PC-9 (cell line): ENCODE data around the gene FBXW12. TPM values are rescaled to one million over a fixed set of nuclear protein-coding genes. Genes with fewer than 3 reads are reported as not detected.
A peak's percentile ranks its signal among the peaks of the same experiment; 100 is the strongest.

Experiments
- BruUV-seq: library from RNA; stranded (reverse); fragments of 400-500 nt; replicated peaks from 2 replicates; lab custom pipeline; 2021; lab: Mats Ljungman, UMichigan
- CTCF ChIA-PET: fragments of 300-600 bp; sonication (Branson Sonifier 250); formaldehyde crosslinking; loops from one replicate; lab custom pipeline; 2022; ENCODE audit warnings: antibody characterized with exemption; lab: Charles Lee
- POLR2A ChIA-PET: fragments of 300-600 bp; sonication (Branson Sonifier 250); formaldehyde crosslinking; loops from one replicate; lab custom pipeline; 2022; ENCODE audit warnings: antibody characterized with exemption; ENCODE audit not compliant: unreplicated experiment; lab: Charles Lee
- DNase-seq, 2 experiments: peaks; one replicate each; pipeline versions ENCODE4 v3.0.0 to v3.0.0-alpha.2; 2015 to 2022; ENCODE audit warnings: mixed read lengths in 1 of 2
- H2AFZ ChIP-seq: fragments of 200-600 bp; sonication (generic); 2 replicates; pipeline ENCODE4 v1.8.1; 2017; ENCODE audit warnings: antibody characterized with exemption
- H3F3A ChIP-seq: fragments of 200-600 bp; sonication (generic); 2 replicates; pipeline ENCODE4 v1.8.1; 2017; ENCODE audit warnings: antibody characterized with exemption, mild to moderate bottlenecking, low read depth; ENCODE audit not compliant: insufficient read depth
- H3K27ac ChIP-seq: fragments of 200-600 bp; sonication (generic); 2 replicates; pipeline ENCODE4 v1.6.1; 2016; ENCODE audit warnings: mixed run types
- H3K27me3 ChIP-seq: fragments of 200-600 bp; sonication (generic); 2 replicates; pipeline ENCODE4 v1.6.1; 2016; ENCODE audit warnings: low read depth, mixed run types; ENCODE audit not compliant: insufficient read depth
- H3K36me3 ChIP-seq: fragments of 200-600 bp; sonication (generic); 2 replicates; pipeline ENCODE4 v1.6.1; 2016; ENCODE audit warnings: low read depth, mixed run types
- H3K4me1 ChIP-seq: fragments of 200-600 bp; sonication (generic); replicated peaks from 2 replicates; pipeline ENCODE4 v1.6.1; 2016; ENCODE audit warnings: mixed run types; ENCODE audit not compliant: insufficient read depth
- H3K4me2 ChIP-seq: fragments of 200-600 bp; sonication (generic); 2 replicates; pipeline ENCODE4 v1.6.1; 2017; ENCODE audit warnings: mixed run types
- H3K4me3 ChIP-seq: fragments of 200-600 bp; sonication (generic); 2 replicates; pipeline ENCODE4 v1.6.1; 2016; ENCODE audit warnings: mixed run types
- H3K79me2 ChIP-seq: fragments of 200-600 bp; sonication (generic); 2 replicates; pipeline ENCODE4 v1.6.1; 2017; ENCODE audit warnings: low read depth, mixed run types
- H3K9me2 ChIP-seq: fragments of 200-600 bp; sonication (generic); 2 replicates; pipeline ENCODE4 v1.8.1; 2017; ENCODE audit warnings: mild to moderate bottlenecking; ENCODE audit not compliant: insufficient read depth
- H3K9me3 ChIP-seq: fragments of 200-600 bp; sonication (generic); 2 replicates; pipeline ENCODE4 v1.8.1; 2016; ENCODE audit warnings: low read depth; ENCODE audit not compliant: insufficient read depth
- H4K20me1 ChIP-seq: fragments of 200-600 bp; sonication (generic); 2 replicates; pipeline ENCODE4 v1.8.1; 2017; ENCODE audit not compliant: insufficient read depth
- CTCF ChIP-seq: fragments of 200-600 bp; sonication (generic); conservative IDR thresholded peaks from 2 replicates; pipeline ENCODE4 v1.6.1; 2017; ENCODE audit warnings: mixed run types, antibody characterized with exemption, mild to moderate bottlenecking, moderate library complexity
- EZH2 ChIP-seq: fragments of 200-600 bp; sonication (generic); IDR thresholded peaks from 2 replicates; pipeline ENCODE4 v1.8.0; 2017; ENCODE audit warnings: antibody characterized with exemption, low read depth
- intact Hi-C: fragments of 100-400 bp; cut with micrococcal nuclease; formaldehyde crosslinking; loops from one replicate; pipeline ENCODE4 v1.10.0; 2022; ENCODE audit not compliant: unreplicated experiment
- total RNA-seq: library from RNA; stranded (reverse); gene quantifications from 2 replicates; pipeline ENCODE4 v1.2.3, GENCODE V29; 2021

FBXW12 gene
- total RNA-seq, 1 experiment from 2014 or later: not detected

GRCh38 chr3:48402281-48402732 lies 30.3 kb downstream of the FBXW12 start:
- Histone ChIP-seq H3K27me3 (no peaks in the 10 kb centered on the region), H3K4me2 (no peak overlapping the region), H3K36me3 (no peaks in the 10 kb centered on the region), H3K9me2 (no peaks in the 10 kb centered on the region), H3K9me3 (no peaks in the 10 kb centered on the region), H3K4me1 (peaks cover 7% of the 10 kb centered on the region; the same call in 1 of the 2 replicates), H4K20me1 (no peaks in the 10 kb centered on the region), H3K79me2 (no peaks in the 10 kb centered on the region), H3K27ac (no peak overlapping the region), H3K4me3 (no peak overlapping the region), H3F3A (no peaks in the 10 kb centered on the region; the same call in 1 of the 2 replicates), H2AFZ (no peak overlapping the region)
- DNase-seq: peak in 1 of 2 experiments; percentile 61
- ChIA-PET POLR2A (no interaction called here), CTCF (interaction anchor here (3.3 to 4.4 kb wide), 2 partner anchors 34 to 37 kb away, joined by 14 to 126 read pairs; partner anchors contain the start of genes CCDC51 and TMA7)
- intact Hi-C loops: loop anchor here (5.0 kb wide), 1 partner anchor 155 kb away; the partner anchor contains the start of gene PFKFB4
- TF ChIP-seq EZH2: no peak
- no peak for TF ChIP-seq CTCF
- no TSS peak for BruUV-seq

GRCh38 chr3:48402907-48403306 lies 30.9 kb downstream of the FBXW12 start:
- Histone ChIP-seq H3K27me3 (no peaks in the 10 kb centered on the region), H3K4me2 (no peak overlapping the region), H3K27ac (no peak overlapping the region), H3K9me2 (no peaks in the 10 kb centered on the region), H3K4me3 (no peak overlapping the region), H3F3A (no peaks in the 10 kb centered on the region; the same call in 1 of the 2 replicates), H3K4me1 (peaks cover 7% of the 10 kb centered on the region; the same call in 1 of the 2 replicates), H3K79me2 (no peaks in the 10 kb centered on the region), H4K20me1 (no peaks in the 10 kb centered on the region), H2AFZ (no peak overlapping the region), H3K36me3 (no peaks in the 10 kb centered on the region), H3K9me3 (no peaks in the 10 kb centered on the region)
- ChIA-PET POLR2A (no interaction called here), CTCF (interaction anchor here (1.2 kb wide), 1 partner anchor 33 kb away, joined by 3 read pairs; no protein-coding TSS in a partner anchor)
- DNase-seq: no peak
- intact Hi-C loops: loop anchor here (5.0 kb wide), 1 partner anchor 154 kb away; the partner anchor contains the start of gene PFKFB4
- TF ChIP-seq CTCF (no peak), EZH2 (no peak)
- BruUV-seq: no TSS peak

- no peaks in the 10 kb centered on the region for H4K20me1 ChIP-seq
- no peaks in the 10 kb centered on the region; the same call in 1 of the 2 replicates for H3F3A ChIP-seq
- no peaks in the 10 kb centered on the region for H3K27me3 ChIP-seq
- BruUV-seq: no TSS peak
- H3K36me3 ChIP-seq: no peaks in the 10 kb centered on the region
- H3K9me2 ChIP-seq: no peaks in the 10 kb centered on the region
- no peak overlapping the region for H3K4me3 ChIP-seq
- H3K4me1 ChIP-seq: peaks cover 7% of the 10 kb centered on the region; the same call in 1 of the 2 replicates
- no peaks in the 10 kb centered on the region for H3K79me2 ChIP-seq
- no peak for TF ChIP-seq CTCF
- TF ChIP-seq EZH2: no peak
- CTCF ChIA-PET: interaction anchor here (1.2 kb wide), 1 partner anchor 32 kb away, joined by 3 read pairs; no protein-coding TSS in a partner anchor
- intact Hi-C loops: loop anchor here (5.0 kb wide), 1 partner anchor 154 kb away; the partner anchor contains the start of gene PFKFB4
- POLR2A ChIA-PET: no interaction called here
- H3K4me2 ChIP-seq: no peak overlapping the region
- no peak overlapping the region for H2AFZ ChIP-seq
- no peaks in the 10 kb centered on the region for H3K9me3 ChIP-seq
- no peak overlapping the region for H3K27ac ChIP-seq
- no peak for DNase-seq
Measured at GRCh38 chr3:48403533-48404439, 31.8 kb downstream of the FBXW12 start.
